ENCODE results near the gene PLA2G4D.

PLA2G4D gene

DNA sequence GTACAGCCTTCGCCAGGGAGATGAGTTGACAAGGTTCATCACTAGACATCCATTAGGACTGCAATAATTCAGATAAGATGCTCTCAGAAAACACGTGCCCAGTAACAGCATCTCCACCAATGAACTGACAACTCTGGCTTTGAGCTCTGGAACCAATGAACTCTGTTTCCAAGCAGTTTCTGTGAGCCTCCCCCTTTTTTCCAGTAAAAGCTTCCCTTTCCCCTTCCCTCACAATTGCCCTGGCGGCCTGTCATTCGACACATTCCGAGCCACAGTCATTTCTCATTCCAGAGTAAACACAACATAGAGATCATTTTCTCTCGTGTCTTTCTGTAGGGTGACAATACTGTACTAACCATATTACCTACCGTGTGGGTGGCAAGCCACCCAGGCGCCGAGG lies 3.6 kb downstream of the PLA2G4D start:
- DNase-seq: no peak

DNA sequence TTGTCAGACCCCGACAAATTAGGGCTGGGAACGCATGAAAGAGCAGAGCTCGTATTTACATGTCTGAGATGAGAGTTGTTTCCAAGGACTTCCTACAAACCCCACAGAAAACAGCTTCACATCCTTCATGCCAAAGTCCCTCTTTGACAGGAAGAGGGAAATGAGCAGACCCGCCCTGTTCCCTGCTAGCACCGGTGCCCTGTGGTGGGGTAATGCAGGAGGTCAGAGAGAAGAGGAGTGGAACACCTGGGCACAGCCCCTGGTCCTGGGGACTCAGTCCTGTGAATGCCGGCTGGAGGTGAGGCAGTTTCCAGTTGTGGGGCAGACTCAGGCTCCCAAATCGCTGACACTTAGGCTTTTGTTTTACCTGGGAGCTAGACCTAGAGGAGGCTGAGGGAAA lies 4.0 kb downstream of the PLA2G4D start:
- no peak for DNase-seq

DNA sequence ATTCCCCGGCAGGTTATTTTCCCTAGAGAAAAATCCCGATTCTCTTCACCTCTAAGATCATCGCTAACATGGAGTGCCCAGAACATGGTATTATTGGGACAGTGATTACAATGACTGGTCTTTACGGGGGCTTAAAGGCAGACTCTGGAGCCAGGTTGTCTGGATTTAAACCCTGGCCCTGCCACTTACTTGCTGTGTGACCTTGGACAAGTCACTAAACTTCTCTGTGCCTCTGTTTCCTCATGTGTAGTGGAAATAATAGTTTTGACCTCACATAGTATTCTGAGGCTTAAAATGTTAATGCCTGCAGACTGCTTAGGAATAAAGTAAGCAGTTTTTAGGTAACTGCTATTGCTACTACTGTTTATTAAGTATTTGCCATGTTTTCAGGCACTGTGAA lies 4.4 kb downstream of the PLA2G4D start:
- DNase-seq: no peak

DNA sequence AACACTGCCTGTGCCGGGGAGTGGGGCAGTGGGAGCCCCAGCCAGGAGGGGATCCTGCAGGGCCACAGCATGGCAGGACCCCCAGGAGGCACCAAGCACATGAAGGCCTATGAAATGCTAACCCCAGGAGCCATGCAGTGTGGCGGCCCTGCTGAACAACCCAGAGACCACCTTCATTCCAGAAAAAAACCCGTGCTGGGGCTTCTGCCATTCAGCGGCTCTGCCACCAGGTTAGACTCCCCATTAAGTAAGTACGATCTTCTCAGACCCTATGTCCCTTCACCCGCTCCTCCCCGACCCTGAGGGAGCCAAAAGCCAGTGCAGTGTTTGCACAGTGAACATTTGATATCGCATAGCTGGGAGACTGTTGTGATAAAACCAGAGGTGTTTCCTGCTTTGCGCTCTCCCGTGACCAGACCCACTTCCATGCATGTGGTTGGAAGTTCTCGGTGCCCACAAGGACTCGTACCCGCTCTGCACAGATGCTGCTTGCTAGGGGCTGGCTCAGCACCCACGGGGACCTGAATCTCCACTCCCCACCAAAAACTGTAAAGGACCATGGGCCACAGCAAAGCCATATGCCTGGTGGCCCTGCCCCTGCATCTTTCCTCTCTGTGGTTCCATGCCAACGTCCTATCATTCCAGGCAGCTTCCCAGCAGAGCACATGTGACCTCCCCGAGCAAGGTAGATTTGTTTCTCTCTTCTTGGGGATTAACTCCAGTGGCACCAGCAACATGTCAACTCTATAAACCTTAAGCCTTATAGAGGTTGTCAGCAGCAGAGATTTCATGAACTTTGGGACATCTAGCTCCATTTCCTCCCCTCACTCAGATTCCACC lies 5.3 kb downstream of the PLA2G4D start:
- no peak for DNase-seq

DNA sequence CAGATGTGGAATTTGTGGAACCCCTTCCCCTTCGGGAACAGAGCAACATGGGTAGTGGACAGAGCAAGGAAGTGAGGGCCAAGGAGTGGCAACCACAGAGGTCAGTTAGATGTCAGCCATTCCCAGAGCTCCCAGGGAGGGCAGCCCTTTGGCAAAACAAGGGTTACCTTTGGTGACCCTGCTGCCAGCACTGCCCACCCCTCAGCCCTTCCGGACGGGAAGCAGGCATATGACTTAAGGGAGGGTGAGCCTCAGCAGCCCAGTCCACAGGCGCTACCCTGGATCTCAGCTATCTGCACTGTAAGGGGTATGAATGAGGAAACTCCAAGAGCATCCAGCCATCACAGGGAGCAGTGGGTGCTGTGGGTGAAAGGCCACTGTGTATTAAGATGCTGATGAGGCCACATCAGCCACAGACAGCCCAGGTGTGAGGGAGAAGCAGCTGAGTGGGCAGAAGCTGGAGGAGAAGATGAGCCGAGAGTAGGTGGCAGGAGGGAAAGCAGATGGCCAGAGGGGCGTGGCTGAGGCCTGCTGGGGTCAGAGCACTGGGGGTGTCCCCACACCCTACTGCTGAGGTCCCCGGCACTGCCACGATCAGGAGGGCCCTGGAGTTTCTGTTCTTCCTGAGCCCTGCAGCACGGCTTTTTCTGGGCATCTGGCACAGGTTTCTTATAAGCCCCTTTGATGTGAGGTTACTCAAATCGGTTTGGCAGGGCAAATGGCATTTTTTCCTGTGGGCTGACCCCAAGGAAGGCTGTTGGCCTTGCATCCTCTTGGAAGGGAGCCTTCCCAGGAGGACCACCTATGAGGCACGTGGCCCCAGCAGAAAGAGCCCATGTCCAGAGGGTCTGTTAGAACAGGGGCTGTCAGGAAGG lies 6.2 kb downstream of the PLA2G4D start:
- no peak for DNase-seq

DNA sequence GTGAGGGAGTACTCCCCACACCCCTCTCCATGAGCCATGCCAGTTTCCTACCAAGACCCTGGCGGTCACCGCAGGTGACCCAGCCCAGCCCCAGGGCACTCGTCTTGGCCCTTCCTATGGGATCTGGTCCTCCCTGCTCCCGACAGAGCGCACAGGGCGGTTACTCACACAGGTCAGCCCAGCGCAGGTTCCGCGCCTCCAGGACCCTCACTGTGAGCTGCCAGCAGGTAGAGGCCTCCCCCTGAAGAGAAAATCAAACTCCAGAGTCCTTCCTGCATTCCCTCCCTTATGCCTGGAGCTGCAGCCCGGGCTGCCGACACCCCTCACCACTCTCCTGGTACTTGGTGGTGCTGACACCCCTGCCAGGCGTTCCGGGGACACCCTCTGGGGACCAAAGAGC lies 6.9 kb downstream of the PLA2G4D start:
- no peak for DNase-seq

DNA sequence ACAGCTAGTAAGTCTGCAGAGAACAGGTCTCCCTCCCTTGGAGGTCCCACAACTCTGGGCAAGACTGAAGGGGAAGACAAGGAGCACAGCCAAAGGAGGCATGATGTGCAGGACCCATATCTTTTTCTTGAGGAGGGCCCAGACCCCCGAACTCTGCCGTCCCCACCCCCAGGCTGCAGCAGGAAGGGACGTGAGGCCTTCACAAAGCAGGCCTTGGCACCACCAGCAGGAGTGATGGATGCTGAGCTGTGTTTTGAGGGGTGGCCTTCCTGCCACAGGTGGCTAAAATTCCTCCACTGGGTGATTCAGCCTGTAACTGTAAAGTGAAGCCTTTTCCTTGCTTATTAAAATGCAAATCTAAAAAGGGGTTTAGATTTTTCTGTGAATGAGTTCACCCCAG lies 8.6 kb downstream of the PLA2G4D start:
- no peak for DNase-seq

DNA sequence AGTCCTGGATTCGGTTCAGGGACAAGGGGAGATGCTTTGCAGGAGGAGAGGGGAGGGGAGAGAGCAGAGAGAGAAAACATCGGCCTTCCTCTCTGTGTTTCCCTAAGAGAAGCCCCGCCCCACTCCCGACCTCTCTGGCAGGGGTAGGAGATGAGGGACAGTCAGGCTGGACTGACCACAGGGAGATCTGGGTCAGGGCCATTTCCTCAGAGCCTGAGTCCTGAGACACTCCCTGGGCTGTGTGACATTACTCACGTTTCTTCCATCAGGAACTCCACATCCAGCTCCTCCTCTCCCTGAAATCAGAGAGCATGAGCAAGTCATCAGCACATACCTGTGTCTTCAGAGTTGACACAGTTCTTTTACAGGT lies 9.1 kb downstream of the PLA2G4D start:
- DNase-seq: no peak

DNA sequence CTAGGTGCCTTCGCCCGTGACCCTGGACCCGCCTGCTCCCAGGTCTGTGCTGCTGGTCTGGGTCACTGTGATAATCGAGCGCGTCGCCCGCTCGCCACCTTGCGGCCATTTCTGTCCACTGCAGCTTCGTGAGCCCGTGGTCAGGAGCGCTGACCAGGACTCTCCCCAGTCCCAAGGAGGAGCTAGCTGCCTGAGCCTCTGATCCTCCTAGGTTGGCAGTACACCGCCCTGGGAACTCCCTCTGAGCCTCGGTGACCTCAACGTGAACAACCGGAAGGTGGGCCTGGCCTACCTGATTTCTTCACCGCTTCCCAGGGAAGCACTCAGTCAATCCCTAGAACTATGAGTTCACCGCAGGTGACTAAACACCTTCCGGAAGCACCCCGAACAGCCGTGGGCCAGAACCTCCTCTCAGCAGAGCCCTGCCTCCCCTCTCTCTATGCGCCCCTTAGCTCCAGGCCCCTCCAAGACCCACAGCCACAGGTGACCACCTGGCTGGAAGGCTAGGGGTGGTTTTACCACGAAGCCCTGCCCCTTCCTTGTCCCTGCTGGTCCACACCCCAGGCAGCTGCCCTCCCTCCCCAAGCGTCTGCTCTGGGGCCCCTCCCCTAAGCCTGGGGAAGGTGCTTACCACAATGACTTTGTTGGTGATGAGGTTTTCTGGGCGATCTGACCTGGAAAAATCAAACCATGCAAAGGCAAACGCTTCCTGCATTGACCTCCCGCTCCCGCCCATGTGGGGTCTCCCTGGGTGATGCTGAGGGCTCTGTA lies 9.7 kb downstream of the PLA2G4D start:
- DNase-seq: peak; percentile 77 to 86 (median 83)

DNA sequence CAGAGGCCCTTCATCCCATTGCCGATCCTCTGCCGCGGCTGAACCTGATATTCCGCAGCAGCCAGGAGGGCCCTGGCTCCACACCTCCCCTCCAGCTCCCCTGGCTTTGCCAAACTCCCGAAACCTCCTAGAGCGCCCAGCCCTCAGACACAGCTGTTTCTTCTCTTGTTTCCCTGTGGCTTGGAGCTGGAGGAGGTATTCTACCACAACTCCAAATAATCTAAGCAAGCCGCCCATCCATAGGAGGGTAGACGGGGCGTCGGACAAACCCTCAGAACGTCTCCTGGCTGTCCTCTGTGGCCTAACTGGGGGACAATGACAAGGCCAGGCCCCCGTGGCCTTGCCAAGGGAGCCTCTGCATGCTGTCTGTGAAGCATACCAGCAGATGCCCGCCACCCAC lies 10.4 kb downstream of the PLA2G4D start:
- no peak for DNase-seq

DNA sequence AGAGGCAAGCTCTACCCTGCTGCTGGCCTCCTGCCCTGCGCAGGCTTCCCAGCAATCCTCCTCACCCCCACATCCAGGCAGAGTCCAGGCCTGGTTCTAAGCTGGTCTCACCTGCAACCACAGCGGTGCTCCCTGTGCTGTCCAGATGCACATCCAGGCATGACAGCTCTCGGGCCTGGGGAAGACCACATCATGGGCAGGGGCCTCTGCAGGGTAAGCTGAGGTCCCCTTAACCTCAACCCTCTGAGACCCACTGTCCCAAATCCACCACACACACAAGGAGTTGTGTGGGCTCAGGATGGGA lies 10.8 kb downstream of the PLA2G4D start:
- no peak for DNase-seq

DNA sequence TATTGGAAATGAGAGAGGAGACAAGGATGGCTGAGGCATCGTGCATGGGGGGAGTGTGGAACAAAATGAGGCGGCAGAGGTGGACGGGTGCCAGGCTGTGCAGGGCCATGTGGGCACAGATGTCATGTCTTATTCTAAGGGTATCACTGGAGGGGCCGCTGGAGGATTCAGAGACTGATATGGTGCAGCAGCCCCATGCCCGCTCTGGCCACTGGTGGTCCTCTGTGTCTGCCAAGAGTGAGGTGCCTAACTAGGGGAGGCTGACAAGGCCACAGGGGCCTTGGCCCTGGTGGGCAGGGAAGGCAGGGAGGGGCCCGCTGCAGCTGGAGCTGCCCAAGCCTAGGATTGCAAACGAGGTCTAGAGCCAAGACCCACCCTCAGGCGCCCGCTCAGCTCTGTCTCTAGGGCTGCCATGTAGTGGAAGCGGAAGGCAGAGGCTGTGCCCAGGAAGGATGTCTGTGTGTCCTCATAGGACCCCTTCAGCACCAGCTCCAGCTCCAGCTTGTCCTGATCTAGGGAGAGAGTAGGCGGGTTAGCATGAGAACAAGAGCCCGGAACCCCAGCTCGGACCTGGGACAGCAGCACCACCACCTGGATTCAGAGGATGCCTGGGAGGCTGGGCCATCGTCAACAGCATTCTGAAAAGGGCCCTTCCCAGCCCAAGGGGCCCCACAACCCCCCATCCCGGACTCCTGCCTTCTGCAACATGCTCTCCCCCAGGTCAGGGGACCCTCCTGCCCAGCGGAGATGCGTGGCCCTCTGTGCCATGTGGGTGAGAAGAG lies 11.3 kb downstream of the PLA2G4D start:
- DNase-seq: no peak

DNA sequence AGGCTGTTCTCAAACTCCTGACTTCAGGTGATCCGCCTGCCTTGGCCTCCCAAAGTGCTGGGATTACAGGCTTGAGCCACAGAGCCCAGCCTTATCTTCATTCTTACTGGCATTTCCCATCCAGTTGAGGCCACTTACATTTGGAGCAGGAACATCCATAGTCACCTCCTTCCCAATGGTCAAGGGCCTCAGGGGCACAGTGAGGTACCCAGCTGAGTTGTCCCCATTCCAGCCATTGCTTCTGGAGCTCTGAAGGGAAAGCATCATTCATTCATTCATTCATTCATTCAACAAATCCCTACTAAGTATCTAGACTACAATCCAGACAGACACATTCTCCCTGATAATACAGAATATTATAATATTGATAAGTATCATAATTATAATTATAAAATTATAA lies 12.2 kb downstream of the PLA2G4D start:
- no peak for DNase-seq

DNA sequence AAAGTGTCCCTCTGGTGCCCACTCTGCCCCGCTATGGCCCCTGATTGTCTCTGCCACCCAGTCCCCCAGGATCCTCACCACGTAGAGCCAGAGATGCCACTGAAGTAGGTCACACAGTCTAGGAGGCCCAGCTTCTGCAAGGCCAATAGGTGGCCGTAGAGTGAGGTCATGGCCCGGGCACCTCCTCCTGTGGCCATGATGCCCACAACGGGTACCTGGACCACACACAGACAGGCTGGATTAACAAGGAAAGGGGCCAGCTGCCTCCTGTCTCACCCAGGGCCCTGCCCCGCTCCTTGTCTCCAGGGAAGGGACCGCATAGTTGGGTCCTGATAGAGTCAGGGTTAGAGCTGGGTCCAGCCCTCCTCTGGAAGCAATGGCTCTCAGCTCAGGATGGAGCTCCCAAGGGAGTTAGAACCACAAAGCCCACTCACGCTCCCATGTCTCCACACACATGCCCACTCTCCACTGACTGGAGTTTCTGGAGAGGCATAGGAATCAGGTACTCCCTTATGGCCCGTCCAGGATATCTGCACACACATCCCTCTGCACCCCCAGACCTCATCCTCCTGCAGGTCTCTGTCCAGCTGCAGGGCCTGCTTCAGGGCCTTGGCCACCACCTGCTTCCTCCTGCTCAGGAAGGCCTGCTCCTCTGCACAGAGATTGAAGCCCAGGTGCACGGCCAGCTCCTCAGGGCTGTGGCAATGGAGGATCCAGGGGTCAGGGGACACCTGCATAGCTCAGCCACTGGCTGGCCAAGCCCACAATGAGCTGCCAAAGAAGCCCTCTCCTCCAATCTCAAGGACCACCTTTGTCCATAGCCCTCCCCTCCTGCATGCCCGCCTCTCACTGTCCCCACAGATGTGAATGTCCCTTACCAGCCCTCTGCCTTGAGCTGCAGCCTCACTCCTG lies 13.2 kb downstream of the PLA2G4D start:
- no peak for DNase-seq

DNA sequence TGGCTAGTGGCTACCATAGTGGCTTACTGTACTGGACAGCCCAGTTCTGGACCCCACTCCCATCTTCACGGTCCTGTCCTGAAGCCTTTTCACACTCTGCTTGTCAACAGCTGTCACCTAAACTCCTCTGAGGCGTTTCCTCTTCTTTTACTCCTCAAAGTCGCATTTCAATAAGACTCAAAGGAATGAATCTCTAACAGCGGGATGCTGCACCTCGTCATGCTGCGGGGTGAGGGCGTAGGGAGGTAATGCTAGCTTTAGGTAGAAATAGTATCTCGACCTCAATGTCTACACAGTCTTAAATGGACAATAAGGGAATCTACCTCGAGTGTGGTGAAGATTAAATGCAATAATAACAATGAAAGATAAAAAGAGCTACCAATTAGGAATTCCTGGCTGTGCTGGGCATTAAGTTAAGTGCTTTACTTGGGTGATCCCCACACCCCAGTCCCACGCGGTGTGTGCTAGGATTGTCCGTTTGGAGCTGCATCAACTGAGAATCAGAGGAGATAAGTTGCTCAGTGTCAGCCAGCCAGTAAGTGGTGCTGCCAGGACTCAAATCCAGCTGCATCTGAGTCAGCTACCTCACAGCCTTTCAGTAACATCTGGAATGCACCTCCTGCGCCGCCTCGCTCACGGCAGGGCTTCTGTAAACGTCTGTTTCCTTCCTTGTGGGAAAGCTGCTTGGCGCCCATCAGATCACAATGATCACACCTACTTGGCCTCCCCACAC lies 14.0 kb downstream of the PLA2G4D start:
- no peak for DNase-seq

DNA sequence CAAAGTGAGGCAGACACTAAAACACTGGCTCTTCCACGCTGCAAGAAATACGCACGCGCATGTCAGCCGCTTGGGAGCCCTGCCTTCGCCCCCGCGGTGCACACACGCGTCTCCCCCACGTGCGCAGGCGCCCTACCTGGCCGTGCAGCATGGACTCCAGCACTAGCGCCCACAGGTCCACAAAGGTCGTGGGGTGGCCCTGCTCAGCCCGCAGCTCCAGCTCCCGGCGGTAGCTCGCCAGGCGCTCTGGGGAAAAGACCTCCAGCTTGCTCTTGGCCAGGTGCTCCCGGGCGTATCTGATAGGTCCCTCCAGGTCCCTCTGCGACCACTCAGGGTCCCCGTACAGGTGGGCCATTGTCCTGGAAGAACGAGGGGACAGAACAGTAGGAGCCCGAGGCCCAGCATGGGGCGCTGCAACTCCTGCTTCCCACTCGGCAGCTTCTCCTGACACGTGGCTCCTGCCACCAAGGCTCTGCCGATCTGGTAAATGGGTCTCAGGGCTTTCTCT lies 14.9 kb downstream of the PLA2G4D start:
- no peak for DNase-seq

DNA sequence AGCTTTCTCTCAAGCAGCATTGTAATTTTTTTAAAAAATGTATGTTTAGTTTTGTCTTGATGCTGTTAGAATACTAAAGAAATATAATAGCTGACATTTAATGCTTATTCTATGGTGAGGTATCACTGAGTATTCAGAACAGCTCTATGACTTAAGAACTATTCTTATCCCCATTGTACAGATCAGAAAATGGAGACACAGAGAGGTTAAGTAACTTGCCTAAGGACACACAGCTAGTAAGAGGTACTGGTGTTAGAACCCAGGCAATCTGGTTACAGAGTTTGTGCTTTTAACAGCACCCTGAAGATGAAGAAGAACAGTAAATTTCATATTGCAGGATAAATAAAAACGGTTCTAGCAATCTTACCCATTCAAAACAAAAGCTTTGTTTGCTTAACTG lies 15.5 kb downstream of the PLA2G4D start:
- DNase-seq: no peak

DNA sequence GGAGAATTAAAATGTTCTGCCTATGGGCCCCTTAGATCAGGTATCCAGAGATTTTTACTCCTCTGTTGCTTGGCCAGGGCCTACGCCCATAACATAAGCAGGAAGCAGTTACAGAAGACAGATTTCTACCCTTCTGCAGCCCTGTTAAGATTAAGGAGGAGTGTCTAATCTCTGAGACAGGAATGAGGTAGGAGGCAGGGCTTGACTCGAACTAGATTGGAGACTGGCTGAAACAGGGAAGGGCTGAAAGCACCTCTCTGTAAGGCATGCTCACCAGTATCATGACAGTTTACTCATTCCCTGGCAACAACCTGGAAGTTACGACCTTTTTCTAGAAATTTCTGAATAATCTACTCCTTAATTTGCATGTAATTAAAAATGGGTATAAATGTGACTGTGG lies 16.7 kb downstream of the PLA2G4D start:
- no peak for DNase-seq

DNA sequence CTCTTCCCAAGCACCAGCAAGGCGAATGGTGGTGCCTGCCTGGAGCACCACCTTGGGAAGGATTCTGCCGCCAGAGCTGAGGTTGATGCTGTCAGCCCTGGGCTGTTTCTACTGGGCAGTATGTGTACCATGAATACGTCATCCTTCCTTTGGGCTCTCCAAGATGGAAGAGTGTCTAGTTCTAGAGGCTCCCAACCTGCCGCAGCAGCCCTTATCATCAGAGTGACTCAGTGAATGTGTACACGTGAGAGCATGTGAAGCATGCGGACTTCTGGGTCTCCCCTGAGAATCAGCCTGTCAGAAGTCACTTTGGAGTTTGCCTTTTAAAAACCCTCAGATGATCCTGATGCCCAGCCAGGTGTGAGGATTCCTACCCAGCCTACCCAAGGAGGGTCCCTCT lies 20.9 kb downstream of the PLA2G4D start:
- no peak for DNase-seq

DNA sequence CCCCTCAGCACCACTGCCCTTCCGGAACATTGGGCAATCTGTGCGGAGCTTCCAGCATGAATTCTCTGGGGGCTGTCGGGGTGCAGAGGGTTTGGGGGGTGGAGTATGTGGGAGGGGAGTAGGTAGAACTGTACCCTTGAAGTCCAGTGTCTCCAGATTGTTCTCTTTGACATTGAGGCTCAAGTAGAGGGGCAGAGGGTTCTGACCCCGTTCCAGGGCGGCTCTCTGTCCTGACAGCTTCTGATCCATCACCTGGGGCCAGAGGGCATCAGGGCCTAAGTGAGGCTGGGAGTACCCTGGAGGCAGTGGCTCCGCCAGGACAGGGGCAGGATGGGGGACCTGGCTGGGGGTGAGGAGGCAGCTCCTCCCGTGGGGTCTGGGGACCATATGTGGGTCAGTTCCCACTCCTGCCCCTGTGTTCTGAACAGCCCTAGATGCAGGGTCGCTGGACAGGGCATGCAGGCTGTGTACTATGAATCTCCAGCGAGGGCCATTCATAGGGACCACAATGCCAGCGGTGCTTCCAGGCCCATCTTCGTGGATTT lies 22.1 kb downstream of the PLA2G4D start:
- DNase-seq: no peak

Data from suppressor macrophage (primary cell).